ENCODE results near the gene POU4F1.
A peak's percentile ranks its signal among the peaks of the same experiment; 100 is the strongest.

The POU4F1 gene

GRCh38 chr13:78620936-78621470, 17.7 kb upstream of the POU4F1 start:
- H3K4me3 ChIP-seq (ENCODE audit: low read depth in 1 of 2, low read length in 1 of 2), result no peak overlapping the region
- no peaks in the 10 kb centered on the region for H3K4me1 ChIP-seq (ENCODE audit: control insufficient read depth in 1 of 2, insufficient read depth in 1 of 2, low read depth in 1 of 2, low read length in 1 of 2)
- no peaks in the 10 kb centered on the region for H3K9me3 ChIP-seq
- H3K27me3 ChIP-seq, result no peaks in the 10 kb centered on the region
- peaks cover 10% of the 10 kb centered on the region for H3K36me3 ChIP-seq
- no peak overlapping the region for H3K27ac ChIP-seq
- TF ChIP-seq CTCF (IDR thresholded peaks at IDR 0.05), result no peak

- peaks cover 18% of the 10 kb centered on the region for H3K36me3 ChIP-seq
- H3K4me1 ChIP-seq (ENCODE audit: control insufficient read depth in 1 of 2, insufficient read depth in 1 of 2, low read depth in 1 of 2, low read length in 1 of 2), result no peaks in the 10 kb centered on the region
- TF ChIP-seq CTCF (IDR thresholded peaks at IDR 0.05), result no peak
- H3K27ac ChIP-seq, result no peak overlapping the region
- no peaks in the 10 kb centered on the region for H3K27me3 ChIP-seq
- no peaks in the 10 kb centered on the region for H3K9me3 ChIP-seq
- no peak overlapping the region for H3K4me3 ChIP-seq (ENCODE audit: low read depth in 1 of 2, low read length in 1 of 2)
These were observed 15.1 kb upstream of the POU4F1 start for GRCh38 chr13:78618411-78618810.

- no peak overlapping the region for H3K4me3 ChIP-seq (ENCODE audit: low read depth in 1 of 2, low read length in 1 of 2)
- TF ChIP-seq CTCF (IDR thresholded peaks at IDR 0.05), result no peak
- H3K27ac ChIP-seq, result no peak overlapping the region
- peaks cover 20 to 24% of the 10 kb centered on the region in 2 experiments for H3K4me1 ChIP-seq (ENCODE audit: control insufficient read depth in 1 of 2, insufficient read depth in 1 of 2, low read depth in 1 of 2, low read length in 1 of 2)
- H3K36me3 ChIP-seq, result peaks cover 8% of the 10 kb centered on the region
- H3K27me3 ChIP-seq, result peaks cover 67% of the 10 kb centered on the region
- H3K9me3 ChIP-seq, result no peaks in the 10 kb centered on the region
These were observed 7.7 kb upstream of the POU4F1 start for GRCh38 chr13:78611040-78611439.

- no peak for TF ChIP-seq CTCF (IDR thresholded peaks at IDR 0.05)
- peaks cover 73% of the 10 kb centered on the region for H3K27me3 ChIP-seq
These were observed 7.1 kb upstream of the POU4F1 start for GRCh38 chr13:78610381-78610883.

GRCh38 chr13:78609464-78610205, 6.3 kb upstream of the POU4F1 start:
- Histone ChIP-seq H3K27me3 (peaks cover 81% of the 10 kb centered on the region), H3K27ac (no peak overlapping the region), H3K9me3 (no peaks in the 10 kb centered on the region), H3K36me3 (no peaks in the 10 kb centered on the region), H3K4me3 (ENCODE audit: low read depth in 1 of 2, low read length in 1 of 2) (peak overlapping the region in 1 of 2 experiments; percentile 10), H3K4me1 (ENCODE audit: control insufficient read depth in 1 of 2, insufficient read depth in 1 of 2, low read depth in 1 of 2, low read length in 1 of 2) (peaks cover 20 to 24% of the 10 kb centered on the region in 2 experiments)
- no peak for TF ChIP-seq CTCF (IDR thresholded peaks at IDR 0.05)

More at GRCh38 chr13:78610381-78610883, 7.1 kb upstream of the POU4F1 start:
- Histone ChIP-seq H3K36me3 (peaks cover 2% of the 10 kb centered on the region), H3K9me3 (no peaks in the 10 kb centered on the region), H3K4me3 (ENCODE audit: low read depth in 1 of 2, low read length in 1 of 2) (no peak overlapping the region), H3K4me1 (ENCODE audit: control insufficient read depth in 1 of 2, insufficient read depth in 1 of 2, low read depth in 1 of 2, low read length in 1 of 2) (peaks cover 20 to 24% of the 10 kb centered on the region in 2 experiments), H3K27ac (no peak overlapping the region)

Measured in neutrophil (primary cell).